Coronary artery (tissue), 2 donors: ENCODE measurements around the gene GNB2.

Source experiments
- DNase-seq: peaks from one replicate; pipeline ENCODE4 v3.0.0-alpha.2; 2017; ENCODE audit warnings: low spot score
- H3K27ac ChIP-seq, 2 donors: fragments of 200-600 bp; sonication (generic); one replicate each; pipeline ENCODE4 v1.5.1; 2016 to 2019
- H3K4me3 ChIP-seq: fragments of 200-600 bp; sonication (generic); 2 replicates; pipeline ENCODE4 v1.5.1; 2016; ENCODE audit warnings: mild to moderate bottlenecking, moderate library complexity
- TF ChIP-seq, protein P1 (sequence below): fragments of 200-600 bp; sonication (generic); IDR thresholded peaks from one replicate; pipeline ENCODE4 v1.5.1; 2019; ENCODE audit warnings: antibody characterized with exemption

Gene GNB2

DNA sequence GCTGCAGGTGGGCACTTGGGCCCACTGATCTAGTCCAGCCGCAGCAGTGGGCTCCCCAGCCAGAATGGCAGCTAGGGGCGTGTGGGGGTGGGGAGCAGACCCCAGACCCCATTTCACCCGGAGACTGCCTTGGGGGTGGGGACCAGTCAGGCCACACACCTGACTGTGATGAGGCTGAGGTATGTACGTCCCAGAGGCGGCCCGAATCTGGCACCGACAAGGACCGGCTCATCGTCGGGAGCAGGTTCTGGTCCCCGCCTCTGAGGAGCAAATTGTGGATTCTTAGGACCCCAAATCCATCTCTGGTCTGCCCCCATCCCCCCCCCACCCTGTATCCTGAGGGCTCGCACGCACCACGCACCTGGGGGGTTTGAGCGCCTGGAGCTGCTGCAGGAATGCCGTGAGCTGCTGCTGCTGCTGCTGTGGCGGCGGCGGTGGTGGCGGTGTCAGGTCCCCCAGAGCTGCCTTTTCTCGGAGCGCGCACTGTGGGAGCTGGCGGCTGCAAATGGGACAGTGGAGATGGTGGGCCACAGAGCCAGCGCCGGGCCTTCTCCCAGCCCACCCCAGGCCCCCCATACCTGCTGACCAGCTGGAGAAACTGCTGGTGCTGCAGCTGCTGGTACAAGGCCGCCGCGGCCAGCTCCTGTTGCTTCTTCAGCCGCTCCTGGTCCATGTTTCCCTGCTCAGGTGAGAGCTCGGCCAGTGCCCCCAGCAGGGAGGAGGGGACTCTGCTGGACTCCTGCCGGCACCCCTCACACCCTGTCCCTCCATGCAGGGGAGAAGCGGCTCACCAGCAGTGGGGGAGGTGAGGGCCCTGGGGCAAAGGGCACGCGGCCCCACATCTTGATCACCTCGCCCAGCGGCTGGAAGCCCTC is 10.4 kb downstream of the GNB2 start:
- H3K4me3 ChIP-seq, result no peak overlapping the region
- TF ChIP-seq, protein P1, sequence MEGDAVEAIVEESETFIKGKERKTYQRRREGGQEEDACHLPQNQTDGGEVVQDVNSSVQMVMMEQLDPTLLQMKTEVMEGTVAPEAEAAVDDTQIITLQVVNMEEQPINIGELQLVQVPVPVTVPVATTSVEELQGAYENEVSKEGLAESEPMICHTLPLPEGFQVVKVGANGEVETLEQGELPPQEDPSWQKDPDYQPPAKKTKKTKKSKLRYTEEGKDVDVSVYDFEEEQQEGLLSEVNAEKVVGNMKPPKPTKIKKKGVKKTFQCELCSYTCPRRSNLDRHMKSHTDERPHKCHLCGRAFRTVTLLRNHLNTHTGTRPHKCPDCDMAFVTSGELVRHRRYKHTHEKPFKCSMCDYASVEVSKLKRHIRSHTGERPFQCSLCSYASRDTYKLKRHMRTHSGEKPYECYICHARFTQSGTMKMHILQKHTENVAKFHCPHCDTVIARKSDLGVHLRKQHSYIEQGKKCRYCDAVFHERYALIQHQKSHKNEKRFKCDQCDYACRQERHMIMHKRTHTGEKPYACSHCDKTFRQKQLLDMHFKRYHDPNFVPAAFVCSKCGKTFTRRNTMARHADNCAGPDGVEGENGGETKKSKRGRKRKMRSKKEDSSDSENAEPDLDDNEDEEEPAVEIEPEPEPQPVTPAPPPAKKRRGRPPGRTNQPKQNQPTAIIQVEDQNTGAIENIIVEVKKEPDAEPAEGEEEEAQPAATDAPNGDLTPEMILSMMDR, result no peak
- H3K27ac ChIP-seq, result no peak overlapping the region
- DNase-seq, result no peak

- Histone ChIP-seq H3K27ac (no peak overlapping the region), H3K4me3 (no peak overlapping the region)
- TF ChIP-seq, protein P1, result no peak
- no peak for DNase-seq
Observed at GRCh38 chr7:100684534-100685042, 11.0 kb downstream of the GNB2 start.

DNA sequence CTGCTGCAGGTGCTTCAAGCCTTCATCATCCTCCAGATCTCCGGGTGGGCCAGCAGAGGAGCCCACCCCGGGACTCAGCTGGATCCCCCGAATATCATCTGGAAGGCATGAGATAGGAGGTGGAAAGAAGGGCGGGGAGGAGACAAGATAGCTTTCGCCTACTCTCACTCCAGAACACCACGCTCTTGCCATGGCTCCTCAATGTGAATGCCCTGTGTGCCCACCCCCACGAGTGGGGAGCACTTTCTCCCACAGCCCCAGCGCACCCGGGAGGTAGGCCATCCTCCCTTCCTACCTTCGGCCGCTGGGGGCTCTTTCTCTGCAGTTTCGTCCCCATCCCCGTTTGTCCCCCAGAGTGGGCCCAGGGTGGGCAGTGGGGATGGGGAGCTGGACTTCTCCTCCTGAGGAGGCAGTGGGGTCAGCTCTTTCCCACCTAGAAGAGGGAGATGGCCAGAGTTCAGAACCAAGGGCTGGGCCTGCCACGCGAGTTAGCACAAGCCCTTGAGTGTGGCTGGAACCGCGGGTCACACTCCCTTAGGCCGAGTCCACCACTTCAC is 11.6 kb downstream of the GNB2 start:
- no peak for DNase-seq
- Histone ChIP-seq H3K27ac (no peak overlapping the region), H3K4me3 (no peak overlapping the region)
- TF ChIP-seq, protein P1, result no peak

DNA sequence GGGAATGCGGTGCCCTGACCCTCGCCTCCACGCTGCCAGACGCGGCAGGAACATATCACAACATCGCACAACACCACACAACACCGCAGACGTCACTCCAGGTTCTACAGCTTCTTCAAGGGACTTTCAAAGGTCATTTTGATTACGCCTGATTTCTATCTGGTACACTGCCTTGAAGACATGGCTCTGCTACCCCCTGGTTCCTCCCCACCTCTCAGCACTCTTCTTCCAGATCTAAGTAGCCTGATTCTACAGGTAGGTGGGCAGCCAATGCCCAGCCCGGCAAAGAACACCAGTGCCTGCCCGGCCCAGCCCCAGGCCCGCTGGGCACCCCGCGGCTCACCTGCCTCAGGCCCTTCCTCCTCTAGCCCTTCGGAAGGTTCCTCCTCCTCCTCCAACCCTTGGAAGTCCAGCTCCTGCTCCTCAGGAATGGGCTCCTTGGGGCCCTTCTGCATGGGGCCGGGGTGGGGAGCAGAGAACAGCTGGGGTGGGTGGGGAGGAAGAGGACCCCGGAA is 12.1 kb downstream of the GNB2 start:
- TF ChIP-seq, protein P1, result no peak
- no peak overlapping the region for H3K4me3 ChIP-seq
- DNase-seq, result no peak
- H3K27ac ChIP-seq, result no peak overlapping the region

DNA sequence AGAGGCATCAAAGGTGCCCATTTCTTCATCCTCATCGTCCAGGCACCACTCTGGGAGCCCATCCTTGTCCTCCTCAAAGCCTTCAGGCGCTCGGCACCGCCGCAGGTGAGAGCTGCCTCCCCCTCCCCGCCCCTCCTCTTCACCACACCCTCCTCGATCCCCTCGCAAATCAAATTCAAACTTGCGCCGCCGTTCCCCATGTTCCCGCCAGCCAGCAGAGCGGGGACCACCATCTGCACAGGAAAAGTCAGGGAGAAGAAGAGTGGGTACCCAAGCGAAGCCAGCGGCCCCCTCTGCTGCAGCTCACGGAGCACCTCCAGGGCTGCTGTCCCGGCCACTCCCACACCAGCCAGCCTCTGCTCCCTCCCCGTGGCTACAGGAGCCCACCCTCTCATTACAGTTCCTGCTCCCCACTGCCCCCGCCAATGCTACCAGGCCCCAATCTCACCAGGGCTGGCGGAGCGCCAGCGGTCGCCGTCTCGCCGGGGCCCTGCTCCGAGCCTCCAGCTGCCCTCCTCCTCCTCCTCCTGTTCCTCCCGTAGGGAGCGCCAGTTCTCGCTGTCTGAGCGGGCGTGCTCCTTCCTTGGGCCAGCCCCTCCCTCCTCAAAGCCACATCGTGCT is 12.8 kb downstream of the GNB2 start:
- Histone ChIP-seq H3K27ac (no peak overlapping the region), H3K4me3 (no peak overlapping the region)
- no peak for DNase-seq
- TF ChIP-seq, protein P1, result no peak

- Histone ChIP-seq H3K27ac (no peak overlapping the region), H3K4me3 (no peak overlapping the region)
- DNase-seq, result no peak
- TF ChIP-seq, protein P1, result no peak
Observed at GRCh38 chr7:100686822-100687211, 13.3 kb downstream of the GNB2 start.
